Measurements from ENCODE around the gene PAK5. TPM values are rescaled to one million over a fixed set of nuclear protein-coding genes. Genes with fewer than 3 reads are reported as not detected.
"Not testable (repeated sequence)": the region's sequence is repeated elsewhere in the genome, so short reads cannot be mapped to it uniquely, and the experiment has no call there.

PAK5 gene
- polyA plus RNA-seq, 3 donors: 0.01 to 0.44 TPM; not detected in 1

DNA sequence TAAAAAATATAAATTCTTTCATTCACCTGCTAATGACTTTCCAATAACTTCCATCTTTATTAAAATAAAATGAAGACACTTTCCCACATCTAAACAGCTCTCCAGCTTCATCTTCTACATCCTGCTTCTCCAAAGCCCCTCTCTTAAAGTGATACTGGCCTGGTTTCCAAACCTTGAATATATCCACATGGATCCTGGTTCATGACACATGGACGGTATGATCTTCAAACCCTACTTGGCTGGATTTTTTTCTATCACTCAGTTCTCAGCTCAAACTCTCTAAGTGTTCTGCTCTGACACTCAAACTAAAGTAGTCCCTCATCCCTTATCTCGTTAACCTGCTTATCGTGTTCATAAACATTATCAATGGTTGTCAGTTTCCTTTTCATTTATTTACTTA, 128.2 kb downstream of the PAK5 start:
- no peak overlapping the region for H3K27ac ChIP-seq (ENCODE audit: low read depth, low read length)
- 44 to 50% (median 46%) methylated on average over 3 of the region's 3 CpGs for WGBS, 3 donors

DNA sequence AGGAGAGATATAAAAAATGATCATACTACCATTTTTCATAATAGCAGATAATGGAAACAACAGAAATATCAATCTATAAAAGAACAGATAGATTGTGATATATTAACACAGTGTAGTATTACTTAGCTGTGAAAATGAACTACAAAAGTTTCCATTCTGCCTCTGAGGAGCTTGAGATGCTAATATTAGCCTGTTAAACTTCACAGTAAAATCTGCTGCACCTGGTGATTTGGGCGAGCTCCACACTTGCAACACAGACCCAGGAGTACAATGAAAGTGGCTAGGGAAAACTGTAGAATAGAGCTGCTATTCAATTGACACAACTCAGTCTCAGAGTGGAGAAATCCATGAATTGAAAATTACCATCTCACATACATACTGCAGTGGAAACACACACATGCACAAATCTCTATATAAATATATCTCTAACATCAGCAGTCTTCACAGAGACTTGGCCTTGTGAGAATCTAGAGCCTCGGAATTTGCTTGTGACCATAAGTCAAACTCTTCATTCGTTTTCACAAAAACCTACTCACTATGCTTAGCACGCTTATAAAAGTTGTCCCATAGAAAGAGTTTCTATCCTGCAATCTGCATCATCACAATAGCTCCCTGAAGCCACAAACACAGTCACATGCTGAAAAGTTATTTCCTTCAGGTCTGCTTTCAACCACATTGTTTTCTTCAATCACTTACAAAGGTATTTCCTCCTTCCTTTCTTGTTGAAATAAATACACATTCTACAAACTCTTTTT, 133.0 kb downstream of the PAK5 start:
- 58 to 68% (median 59%) methylated on average over 4 of the region's 4 CpGs for WGBS, 3 donors

DNA sequence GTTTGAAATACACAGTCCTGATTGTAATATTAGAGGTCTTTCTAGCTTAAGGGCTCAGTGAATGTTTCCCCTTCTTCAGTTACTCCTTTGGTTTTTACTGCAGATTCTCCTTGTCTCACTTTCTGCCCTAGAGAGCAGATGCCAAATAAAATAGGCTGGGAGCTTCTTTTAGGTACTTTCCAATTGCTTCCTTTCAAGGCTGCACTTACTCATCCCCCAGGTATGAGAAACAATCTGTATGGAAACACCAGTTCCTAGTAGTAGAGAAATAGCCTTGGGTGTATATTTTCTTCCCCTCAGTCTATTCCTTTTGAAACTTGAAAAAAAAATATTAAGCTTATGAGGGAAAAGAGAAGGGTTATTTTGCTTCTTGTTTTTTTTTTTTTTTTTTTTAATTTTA, 139.7 kb downstream of the PAK5 start:
- no peak overlapping the region for H3K27ac ChIP-seq (ENCODE audit: low read depth, low read length)

More for the DNA sequence above, 133.0 kb downstream of the PAK5 start:
- H3K27ac ChIP-seq (ENCODE audit: low read depth, low read length): no peak overlapping the region

DNA sequence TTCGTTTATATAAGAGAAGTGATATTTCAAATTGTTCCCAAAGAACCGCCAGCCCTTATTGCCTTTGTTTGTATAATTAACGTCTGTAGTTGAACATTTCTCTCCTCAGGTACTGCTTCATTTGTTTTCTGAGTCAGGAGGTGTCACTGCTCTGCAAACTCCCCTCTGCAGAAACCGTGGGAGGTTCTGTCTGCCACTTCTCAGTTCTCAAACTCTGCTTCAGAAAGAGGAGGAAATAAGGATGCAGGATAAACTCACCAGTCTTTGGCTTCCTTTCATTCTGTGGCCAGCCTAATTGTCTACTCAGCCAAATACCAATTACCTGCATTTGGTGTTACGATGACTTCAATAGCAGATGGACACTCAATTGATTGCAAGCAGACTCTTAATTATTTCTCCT, 149.8 kb downstream of the PAK5 start:
- WGBS, 3 donors: 39 to 49% (median 48%) methylated on average over 5 of the region's 5 CpGs
- no peak overlapping the region for H3K27ac ChIP-seq (ENCODE audit: low read depth, low read length)

DNA sequence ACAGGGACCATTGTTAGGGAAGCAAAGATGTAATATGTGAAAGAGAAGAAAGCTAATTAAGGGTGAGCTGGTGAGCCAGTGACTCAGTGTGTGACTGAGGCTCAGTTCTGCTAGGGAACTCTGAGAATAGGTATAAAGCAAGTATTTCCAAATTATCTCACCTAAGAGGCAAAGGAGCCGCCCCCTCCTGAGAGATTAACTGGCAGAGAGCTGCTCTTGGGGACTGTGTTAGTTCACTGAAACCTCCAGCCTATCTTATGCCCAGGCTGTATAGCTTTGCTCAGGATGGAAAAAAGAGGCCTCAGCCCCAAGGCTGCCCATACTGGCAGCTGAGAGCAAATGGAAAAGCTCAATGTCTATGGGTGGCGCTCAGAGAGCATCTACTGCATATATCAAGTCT, 152.0 kb downstream of the PAK5 start:
- 74 to 86% (median 81%) methylated on average over 2 of the region's 2 CpGs for WGBS, 3 donors

DNA sequence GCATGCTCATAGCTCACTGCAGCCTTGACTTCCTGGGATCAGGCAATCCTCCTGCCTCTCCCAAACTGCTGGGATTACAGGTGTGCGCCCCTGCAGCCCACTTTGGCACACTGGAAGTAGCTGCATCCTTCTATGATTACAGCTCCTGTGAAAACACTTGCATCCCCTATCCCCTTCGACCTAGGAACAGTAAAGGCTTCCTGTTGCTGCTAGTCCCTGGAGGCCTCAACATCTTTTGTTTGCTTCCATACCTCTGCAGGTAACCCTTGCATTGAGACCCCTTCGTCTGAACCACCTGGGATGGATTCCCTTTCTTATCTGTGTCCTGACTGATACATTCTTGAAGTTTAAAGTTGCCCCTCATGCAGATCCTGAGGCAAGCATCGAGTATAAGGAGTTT, 152.4 kb downstream of the PAK5 start:
- no peak overlapping the region for H3K27ac ChIP-seq (ENCODE audit: low read depth, low read length)
- 47 to 60% (median 57%) methylated on average over 4 of the region's 4 CpGs for WGBS, 3 donors

More for the DNA sequence above, 152.0 kb downstream of the PAK5 start:
- H3K27ac ChIP-seq (ENCODE audit: low read depth, low read length): no peak overlapping the region

DNA sequence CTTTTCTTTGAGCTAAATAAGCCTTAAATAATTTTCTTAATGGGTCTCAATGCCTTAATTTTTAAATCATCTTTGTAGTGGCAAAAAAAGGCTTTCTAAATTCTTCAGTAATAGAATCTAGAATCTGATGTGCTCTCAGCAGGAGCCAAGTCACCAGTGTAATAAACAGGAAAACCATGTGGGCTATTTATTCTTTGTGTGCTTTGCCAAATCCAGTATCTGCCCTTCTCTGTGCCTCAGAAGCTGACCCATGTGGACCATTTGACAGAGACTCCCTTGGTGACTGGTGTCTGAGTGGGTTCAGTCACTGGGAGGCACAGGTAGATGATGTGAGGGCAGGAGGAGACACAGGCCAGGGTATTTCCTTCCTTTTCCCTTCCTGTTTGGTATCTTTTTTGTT, 152.9 kb downstream of the PAK5 start:
- no peak overlapping the region for H3K27ac ChIP-seq (ENCODE audit: low read depth, low read length)

DNA sequence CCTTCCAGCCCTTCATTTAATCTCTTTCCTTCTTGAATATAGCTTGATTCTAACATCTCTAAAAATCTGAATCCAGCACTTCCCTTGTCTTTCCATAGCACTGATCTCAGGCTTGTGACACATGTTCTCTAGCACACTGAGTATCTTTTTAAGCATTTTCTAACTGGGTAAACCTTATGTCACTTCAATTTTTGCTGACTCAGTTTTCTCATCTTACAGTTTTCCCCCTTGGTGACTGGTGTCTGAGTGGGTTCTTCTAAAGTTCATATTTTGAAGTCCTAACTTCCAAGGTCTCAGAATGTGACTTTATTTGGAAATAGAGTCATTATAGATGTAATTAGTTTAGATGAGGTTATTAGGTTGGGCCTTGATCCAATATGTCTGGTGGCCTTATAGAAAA, 153.9 kb downstream of the PAK5 start:
- H3K27ac ChIP-seq (ENCODE audit: low read depth, low read length): no peak overlapping the region

DNA sequence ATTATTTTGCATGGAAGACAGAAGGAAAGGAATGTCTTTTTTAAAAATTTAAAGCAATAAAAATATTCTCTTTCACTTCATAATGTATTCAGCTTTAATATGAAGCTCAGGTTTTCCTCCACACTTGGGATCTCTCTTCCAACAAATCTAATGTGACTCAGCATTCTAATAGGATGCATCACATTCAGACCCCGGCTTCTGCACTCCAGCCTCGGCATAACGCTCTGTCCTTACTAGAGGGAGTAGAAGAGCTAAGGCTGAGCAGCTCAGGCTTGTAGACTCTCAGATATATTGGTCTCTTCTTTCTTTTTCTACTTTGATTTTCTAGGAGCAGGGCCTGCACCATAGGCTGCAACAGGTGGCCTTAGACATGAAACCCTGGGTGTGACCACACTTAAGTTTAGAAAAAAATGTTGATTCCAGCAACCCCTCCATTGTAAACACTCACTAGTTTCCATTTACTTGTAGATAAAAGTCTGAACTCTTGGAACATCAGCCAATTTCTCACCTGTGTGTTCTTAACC, 161.7 kb downstream of the PAK5 start:
- WGBS, 3 donors: 83 to 86% (median 86%) methylated on average over 3 of the region's 3 CpGs
- H3K27ac ChIP-seq (ENCODE audit: low read depth, low read length): no peak overlapping the region

DNA sequence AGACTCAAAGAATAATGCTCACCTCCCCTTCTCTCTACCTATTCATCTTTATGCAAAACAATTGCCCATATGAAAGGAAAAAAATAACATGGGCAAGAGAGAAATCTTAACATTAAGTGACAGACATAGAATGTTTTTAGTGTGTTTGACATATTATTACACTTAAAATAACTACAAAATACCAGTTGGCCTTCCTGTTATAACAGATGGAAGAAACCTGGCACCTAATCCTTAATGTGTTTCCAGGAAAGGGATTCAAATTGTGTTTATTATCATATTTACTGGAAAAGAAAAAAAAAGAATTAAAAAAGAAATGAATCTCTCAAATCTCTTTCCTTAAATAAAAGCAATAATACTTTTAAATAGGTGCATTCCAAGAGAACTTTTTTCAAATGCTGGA, 165.9 kb downstream of the PAK5 start:
- no peak overlapping the region for H3K27ac ChIP-seq (ENCODE audit: low read depth, low read length)

DNA sequence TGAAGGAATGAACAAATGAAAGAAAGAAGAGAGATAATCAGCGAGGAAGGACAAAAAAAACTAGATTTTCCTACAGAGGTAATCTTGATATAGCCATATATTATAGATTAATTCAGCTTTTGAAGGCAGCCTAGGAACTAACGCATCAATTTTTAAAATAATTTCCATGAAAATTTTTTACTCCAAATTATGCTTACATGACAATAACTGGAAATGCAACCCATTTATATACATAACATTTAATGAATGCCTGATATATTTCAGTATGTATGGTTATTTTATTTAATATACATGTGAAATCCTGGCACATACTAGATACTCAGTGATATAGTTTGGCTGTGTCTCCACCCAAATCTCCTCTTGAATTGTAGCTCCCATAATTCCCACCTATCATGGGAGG, 166.8 kb downstream of the PAK5 start:
- WGBS, 3 donors: 81 to 94% (median 82%) methylated on average over 2 of the region's 2 CpGs

DNA sequence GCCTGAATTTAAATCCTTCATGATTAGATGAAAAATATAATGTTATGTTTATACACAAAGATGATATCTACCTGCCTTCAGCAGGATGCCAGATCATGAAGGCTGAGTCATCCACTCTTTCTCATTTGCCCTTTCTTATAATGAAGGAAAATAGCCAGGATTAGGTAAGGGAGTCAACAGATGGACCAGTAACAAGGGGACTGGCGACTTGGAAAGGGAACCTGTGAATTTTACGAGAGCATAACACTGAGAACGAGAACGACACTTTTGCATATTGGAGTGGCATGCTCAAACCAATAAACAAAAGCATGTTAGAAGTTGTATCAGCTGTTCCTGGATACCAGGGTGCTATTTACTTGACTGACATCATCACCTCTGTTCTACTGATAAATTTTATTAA, 170.5 kb downstream of the PAK5 start:
- 60 to 65% (median 62%) methylated on average over 4 of the region's 4 CpGs for WGBS, 3 donors
- no peak overlapping the region for H3K27ac ChIP-seq (ENCODE audit: low read depth, low read length)

More for the DNA sequence above, 166.8 kb downstream of the PAK5 start:
- H3K27ac ChIP-seq (ENCODE audit: low read depth, low read length): no peak overlapping the region

DNA sequence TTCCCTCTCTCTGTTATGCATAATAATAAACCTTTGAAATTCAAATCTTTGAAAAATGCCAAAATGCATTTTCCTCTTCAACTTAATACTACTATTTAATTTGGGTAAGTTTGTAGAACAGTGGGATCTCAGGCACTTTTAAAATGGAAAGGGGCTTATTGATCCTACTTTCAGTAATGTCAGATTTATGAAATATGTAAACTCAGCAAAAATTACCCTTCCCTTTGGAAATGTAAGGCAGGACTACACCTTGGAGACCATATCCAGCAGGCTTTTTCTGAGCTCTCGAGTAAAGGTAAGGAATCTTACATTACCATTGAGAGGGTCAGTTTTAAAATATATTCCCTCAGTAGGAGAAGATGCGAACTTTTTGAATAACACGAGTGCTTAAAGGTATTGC, 175.5 kb downstream of the PAK5 start:
- WGBS, 3 donors: 72 to 80% (median 76%) methylated on average over 3 of the region's 3 CpGs
- no peak overlapping the region for H3K27ac ChIP-seq (ENCODE audit: low read depth, low read length)

DNA sequence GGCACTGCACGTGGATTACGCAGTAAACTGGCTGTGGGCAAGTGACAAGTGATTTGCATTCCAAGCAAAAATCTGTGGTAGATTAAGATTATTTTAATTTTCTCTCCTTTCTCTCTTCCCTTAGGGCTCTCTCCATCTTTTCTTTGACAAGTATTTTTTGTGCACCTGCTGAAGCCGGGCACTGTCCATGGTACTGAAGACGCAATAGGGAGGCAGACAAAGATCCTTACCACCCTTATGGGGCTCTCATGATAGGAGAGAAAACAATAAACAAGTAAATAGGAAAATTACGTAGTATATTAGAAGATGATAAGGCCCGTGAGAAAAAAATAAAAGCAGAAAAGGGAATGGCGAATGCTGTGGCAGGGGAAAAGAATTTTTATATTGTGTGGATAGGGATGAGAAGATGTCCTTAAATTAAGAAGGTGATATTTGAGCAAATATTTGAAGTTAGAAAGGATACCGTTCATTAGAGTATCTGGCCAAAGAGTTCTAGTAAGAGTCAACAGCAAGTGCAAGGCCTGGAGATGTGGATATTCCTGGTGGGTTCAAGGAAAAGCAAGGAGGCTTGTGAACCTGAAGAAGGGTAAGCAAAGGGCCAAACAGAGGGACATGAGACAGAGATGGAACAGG, 178.5 kb downstream of the PAK5 start:
- WGBS, 3 donors: 45 to 53% (median 47%) methylated on average over 8 of the region's 8 CpGs
- H3K27ac ChIP-seq (ENCODE audit: low read depth, low read length): no peak overlapping the region

DNA sequence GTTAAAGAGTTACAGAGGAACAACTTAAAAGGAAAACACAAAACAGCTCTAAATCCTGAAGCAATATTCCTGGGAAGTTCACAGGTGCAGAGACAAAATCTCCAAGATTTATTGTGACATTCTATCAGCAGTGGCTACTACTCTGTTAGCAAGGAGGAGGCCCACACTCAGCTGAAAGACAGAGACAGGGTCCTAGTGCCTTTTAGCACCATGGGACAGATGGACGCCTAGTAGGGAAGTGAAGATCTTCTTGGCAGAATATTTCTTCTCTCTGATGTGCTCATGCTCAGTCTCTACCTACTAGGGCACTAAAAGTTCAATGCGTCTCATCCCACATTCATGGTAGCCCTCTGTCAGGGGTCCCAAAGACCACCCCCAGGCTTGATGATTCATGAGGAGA, 191.1 kb downstream of the PAK5 start:
- no peak overlapping the region for H3K27ac ChIP-seq (ENCODE audit: low read depth, low read length)
- 74 to 86% (median 83%) methylated on average over 2 of the region's 2 CpGs for WGBS, 3 donors

DNA sequence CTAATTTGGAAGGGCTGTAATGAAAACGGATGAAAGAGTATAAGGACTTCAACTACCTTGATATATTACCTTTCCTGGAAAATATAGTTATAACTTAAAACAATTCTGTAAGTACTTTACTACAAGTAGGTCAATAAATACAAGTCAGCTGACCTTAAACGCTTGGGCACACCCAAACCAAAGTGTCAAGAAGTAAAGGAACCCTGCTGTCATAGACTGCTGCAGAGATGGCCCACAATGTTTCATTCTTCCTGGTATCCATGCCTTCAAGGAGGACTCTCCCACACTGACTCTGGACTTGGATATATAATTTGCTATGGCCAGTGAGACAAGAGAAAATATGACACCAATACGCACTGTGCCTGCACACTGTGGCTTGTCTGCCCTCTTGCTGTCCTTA, 192.5 kb downstream of the PAK5 start:
- no peak overlapping the region for H3K27ac ChIP-seq (ENCODE audit: low read depth, low read length)
- WGBS, 3 donors: 80 to 86% (median 81%) methylated on average over 3 of the region's 3 CpGs

DNA sequence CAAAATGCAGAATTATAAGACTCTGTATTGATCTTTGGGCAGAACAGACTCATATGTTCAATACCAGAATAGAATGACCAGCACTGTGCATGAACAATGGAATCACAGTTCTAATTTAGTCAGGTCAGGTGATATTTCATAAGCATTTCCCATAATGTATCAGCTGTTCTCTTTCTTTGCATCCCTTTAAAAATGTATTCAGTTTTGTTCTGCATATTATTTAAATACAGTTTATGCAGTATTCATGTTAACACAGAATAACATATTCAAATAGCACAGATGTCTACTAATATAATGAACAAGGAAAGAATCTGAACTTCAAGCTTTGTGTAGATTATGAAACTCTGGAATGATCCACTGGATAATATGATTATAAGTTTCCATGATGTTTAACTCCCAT, 196.0 kb downstream of the PAK5 start:
- no peak overlapping the region for H3K27ac ChIP-seq (ENCODE audit: low read depth, low read length)

DNA sequence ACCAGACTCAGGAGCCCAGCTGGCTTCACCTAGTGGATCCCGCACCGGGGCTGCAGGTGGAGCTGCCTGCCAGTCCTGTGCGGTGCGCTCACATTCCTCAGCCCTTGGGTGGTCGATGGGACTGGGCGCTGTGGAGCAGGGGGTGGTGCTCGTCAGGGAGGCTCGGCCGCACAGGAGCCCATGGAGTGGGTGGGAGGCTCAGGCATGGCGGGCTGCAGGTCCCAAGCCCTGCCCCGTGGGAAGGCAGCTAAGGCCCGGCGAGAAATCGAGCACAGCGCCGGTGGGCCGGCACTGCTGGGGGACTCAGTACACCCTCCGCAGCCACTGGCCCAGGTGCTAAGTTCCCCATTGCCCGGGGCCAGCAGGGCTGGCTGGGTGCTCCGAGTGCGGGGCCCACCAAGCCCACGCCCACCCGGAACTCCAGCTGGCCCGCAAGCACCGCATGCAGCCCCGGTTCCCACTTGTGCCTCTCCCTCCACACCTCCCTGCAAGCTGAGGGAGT, 197.3 kb downstream of the PAK5 start:
- WGBS, 3 donors: 93 to 98% (median 93%) methylated on average over 9 to 22 of the region's 26 CpGs
- not testable (repeated sequence) for H3K27ac ChIP-seq (ENCODE audit: low read depth, low read length)

DNA sequence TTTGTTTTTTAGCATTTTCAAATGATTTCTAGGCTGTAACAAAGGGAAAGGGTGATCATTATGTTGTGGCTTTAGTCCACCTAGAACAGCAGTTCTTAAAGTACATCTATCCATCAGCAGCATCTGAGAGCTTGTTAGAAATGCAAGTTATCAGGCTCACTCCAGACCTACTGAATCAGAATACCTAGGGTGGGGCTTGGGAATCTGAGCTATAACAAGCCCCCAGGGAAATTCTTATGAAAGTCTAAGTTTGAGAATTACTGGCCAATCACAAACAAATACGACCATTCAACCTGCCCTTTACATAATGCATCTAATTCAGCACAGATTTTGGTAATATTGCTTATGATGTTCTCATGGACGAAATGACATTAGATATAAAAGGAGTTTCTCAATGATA, 201.0 kb downstream of the PAK5 start:
- H3K27ac ChIP-seq (ENCODE audit: low read depth, low read length): no peak overlapping the region
- 73 to 84% (median 74%) methylated on average over 2 of the region's 2 CpGs for WGBS, 3 donors

DNA sequence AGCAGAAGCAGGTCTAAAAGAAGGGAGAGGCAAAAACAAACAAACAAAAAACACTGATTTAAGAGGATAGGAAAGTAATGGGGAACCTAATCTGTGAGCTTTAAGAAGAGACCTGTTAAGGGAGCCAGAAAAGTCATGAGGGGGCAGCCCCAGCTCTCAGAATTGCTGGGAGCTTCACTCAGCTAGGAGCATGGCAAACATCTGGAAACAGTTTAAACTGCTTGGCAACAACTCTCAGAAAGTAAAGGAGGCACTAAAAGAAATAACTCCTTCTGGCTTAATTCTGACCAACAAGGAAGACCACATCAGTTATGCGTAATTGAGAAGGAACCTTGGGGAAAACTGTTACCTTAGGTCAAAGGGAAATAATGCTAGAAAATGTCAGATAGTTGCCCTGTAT, 203.1 kb downstream of the PAK5 start:
- WGBS, 3 donors: 81 to 93% (median 88%) methylated on average over 1 of the region's 1 CpG
- H3K27ac ChIP-seq (ENCODE audit: low read depth, low read length): no peak overlapping the region
